GM23338 (cell line): ENCODE measurements around the gene HSD17B7. TPM values are rescaled to one million over a fixed set of nuclear protein-coding genes. Genes with fewer than 3 reads are reported as not detected.

Source experiments
- REST ChIP-seq: IDR thresholded peaks from one replicate; pipeline ENCODE4 v1.6.1; 2018; ENCODE audit warnings: antibody characterized with exemption; ENCODE audit not compliant: unreplicated experiment
- STAT1 ChIP-seq: IDR thresholded peaks from one replicate; pipeline ENCODE4 v1.6.1; 2016; ENCODE audit warnings: antibody characterized with exemption; ENCODE audit not compliant: unreplicated experiment
- ZNF114 ChIP-seq: fragments of 250-450 bp; sonication (Bioruptor Pico); IDR thresholded peaks from 2 replicates; pipeline ENCODE4 v1.5.0; 2020; ENCODE audit warnings: mild to moderate bottlenecking, moderate library complexity
- polyA plus RNA-seq: library from polyadenylated mRNA; unstranded; fragments of >200 nt; fragmentation: Nextera tagmentation; extraction: Ambion mirVana; gene quantifications from 2 replicates; pipeline ENCODE4 v1.2.1, GENCODE V29; 2016
- total RNA-seq: library from RNA; depleted of rRNA; stranded (reverse); fragments of >200 nt; shearing (Covaris generic); gene quantifications from 2 replicates; pipeline ENCODE4 v1.2.3, GENCODE V29; 2014
- TF ChIP-seq, protein P1 (sequence below): fragments of 250-450 bp; sonication (Bioruptor Pico); IDR thresholded peaks from 2 replicates; pipeline ENCODE4 v1.5.0; 2020; ENCODE audit warnings: mild to moderate bottlenecking, moderate library complexity

HSD17B7 gene
- total and polyA plus RNA-seq, 2 experiments from 2014 or later = 30.9 to 31.9 TPM

DNA sequence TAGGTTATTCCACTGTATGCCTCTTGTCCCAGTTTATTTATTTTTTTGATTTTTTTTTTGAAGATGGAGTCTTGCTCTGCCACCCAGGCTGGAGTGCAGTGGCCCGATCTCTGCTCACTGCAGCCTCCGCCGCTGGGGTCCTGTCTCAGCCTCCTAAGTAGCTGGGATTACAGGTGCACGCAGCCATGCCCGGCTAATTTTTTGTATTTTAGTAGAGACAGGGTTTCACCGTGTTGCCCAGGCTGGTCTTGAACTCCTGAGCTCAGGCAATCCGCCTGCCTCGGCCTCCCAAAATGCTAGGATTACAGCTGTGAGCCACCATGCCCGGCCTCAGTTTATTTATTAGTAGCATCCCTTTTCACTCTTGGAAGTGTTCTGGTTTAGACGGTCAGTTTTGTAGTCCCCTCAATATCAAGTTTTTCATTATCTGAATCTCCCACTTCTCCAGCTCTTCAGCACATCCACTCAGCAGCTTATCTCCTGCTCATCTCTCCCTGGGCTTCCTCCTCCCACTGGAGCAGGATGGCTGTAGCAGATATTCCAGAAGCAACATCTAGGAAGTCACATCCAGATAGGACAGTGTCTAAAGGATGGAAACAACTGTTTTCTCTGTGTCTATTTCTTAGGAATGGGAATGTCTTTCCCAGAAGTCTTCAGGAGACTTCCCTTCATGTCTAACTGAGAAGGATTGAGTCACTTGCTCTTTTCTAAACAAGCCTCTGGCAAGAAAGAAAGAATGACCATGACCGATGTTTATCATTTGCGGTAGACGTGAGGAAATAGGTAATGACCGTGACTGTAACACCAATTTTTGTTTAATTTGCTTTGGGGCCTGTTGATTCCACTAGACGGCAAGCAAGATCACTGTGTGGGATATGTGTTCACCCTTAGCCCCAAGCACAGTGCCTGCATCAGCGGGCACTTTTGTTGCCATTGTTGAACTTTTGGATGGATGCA is 56.0 kb downstream of the HSD17B7 start (continued):
- TF ChIP-seq, protein P1, sequence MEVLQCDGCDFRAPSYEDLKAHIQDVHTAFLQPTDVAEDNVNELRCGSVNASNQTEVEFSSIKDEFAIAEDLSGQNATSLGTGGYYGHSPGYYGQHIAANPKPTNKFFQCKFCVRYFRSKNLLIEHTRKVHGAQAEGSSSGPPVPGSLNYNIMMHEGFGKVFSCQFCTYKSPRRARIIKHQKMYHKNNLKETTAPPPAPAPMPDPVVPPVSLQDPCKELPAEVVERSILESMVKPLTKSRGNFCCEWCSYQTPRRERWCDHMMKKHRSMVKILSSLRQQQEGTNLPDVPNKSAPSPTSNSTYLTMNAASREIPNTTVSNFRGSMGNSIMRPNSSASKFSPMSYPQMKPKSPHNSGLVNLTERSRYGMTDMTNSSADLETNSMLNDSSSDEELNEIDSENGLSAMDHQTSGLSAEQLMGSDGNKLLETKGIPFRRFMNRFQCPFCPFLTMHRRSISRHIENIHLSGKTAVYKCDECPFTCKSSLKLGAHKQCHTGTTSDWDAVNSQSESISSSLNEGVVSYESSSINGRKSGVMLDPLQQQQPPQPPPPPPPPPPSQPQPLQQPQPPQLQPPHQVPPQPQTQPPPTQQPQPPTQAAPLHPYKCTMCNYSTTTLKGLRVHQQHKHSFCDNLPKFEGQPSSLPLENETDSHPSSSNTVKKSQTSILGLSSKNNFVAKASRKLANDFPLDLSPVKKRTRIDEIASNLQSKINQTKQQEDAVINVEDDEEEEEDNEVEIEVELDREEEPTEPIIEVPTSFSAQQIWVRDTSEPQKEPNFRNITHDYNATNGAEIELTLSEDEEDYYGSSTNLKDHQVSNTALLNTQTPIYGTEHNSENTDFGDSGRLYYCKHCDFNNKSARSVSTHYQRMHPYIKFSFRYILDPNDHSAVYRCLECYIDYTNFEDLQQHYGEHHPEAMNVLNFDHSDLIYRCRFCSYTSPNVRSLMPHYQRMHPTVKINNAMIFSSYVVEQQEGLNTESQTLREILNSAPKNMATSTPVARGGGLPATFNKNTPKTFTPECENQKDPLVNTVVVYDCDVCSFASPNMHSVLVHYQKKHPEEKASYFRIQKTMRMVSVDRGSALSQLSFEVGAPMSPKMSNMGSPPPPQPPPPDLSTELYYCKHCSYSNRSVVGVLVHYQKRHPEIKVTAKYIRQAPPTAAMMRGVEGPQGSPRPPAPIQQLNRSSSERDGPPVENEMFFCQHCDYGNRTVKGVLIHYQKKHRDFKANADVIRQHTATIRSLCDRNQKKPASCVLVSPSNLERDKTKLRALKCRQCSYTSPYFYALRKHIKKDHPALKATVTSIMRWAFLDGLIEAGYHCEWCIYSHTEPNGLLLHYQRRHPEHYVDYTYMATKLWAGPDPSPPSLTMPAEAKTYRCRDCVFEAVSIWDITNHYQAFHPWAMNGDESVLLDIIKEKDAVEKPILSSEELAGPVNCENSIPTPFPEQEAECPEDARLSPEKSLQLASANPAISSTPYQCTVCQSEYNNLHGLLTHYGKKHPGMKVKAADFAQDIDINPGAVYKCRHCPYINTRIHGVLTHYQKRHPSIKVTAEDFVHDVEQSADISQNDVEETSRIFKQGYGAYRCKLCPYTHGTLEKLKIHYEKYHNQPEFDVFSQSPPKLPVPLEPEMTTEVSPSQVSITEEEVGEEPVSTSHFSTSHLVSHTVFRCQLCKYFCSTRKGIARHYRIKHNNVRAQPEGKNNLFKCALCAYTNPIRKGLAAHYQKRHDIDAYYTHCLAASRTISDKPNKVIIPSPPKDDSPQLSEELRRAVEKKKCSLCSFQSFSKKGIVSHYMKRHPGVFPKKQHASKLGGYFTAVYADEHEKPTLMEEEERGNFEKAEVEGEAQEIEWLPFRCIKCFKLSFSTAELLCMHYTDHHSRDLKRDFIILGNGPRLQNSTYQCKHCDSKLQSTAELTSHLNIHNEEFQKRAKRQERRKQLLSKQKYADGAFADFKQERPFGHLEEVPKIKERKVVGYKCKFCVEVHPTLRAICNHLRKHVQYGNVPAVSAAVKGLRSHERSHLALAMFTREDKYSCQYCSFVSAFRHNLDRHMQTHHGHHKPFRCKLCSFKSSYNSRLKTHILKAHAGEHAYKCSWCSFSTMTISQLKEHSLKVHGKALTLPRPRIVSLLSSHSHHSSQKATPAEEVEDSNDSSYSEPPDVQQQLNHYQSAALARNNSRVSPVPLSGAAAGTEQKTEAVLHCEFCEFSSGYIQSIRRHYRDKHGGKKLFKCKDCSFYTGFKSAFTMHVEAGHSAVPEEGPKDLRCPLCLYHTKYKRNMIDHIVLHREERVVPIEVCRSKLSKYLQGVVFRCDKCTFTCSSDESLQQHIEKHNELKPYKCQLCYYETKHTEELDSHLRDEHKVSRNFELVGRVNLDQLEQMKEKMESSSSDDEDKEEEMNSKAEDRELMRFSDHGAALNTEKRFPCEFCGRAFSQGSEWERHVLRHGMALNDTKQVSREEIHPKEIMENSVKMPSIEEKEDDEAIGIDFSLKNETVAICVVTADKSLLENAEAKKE = no peak
- no peak for TF ChIP-seq STAT1
- TF ChIP-seq ZNF114 (CRISPR knock-in tag) = no peak
- no peak for TF ChIP-seq REST
